K562 (cell line): ENCODE data around the gene VASH1. TPM values are rescaled to one million over a fixed set of nuclear protein-coding genes. Genes with fewer than 3 reads are reported as not detected.

Experiments used
- ATAC-seq: fragments of 200-7000 bp; cut with Tn5 transposase; 3 replicates; pipeline ENCODE4 v1.9.1; 2020; ENCODE audit warnings: moderate library complexity
- BruUV-seq: library from RNA; stranded (reverse); fragments of 400-500 nt; replicated peaks from 2 replicates; lab custom pipeline; 2021; lab: Mats Ljungman, UMichigan
- CTCF ChIA-PET: fragments of 300-600 bp; formaldehyde crosslinking; extraction: SDS; loops from one replicate; lab custom pipeline; 2021; ENCODE audit warnings: low intra/inter-chr PET ratio; lab: Yijun Ruan, JAX
- POLR2A ChIA-PET: fragments of 300-600, 350-650 bp; sonication (Branson Sonifier 250); formaldehyde crosslinking; extraction: SDS; loops from one replicate; lab custom pipeline; 2021; ENCODE audit warnings: antibody characterized with exemption, inconsistent platforms; lab: Yijun Ruan, JAX
- DNase-seq, 4 experiments: peaks; one replicate each; pipeline versions ENCODE4 v3.0.0 to v3.0.0-alpha.2; 2011 to 2018; ENCODE audit warnings: low spot score in 3 of 4, mixed read lengths in 3 of 4; ENCODE audit errors: extremely low read depth in 1 of 4
- FAIRE-seq: peaks from 2 replicates; lab custom pipeline; 2011; peaks lifted over from hg19 to GRCh38; lab: Jason Lieb, UNC
- H2AFZ ChIP-seq: 2 replicates; pipeline ENCODE4 v1.6.0; 2011; ENCODE audit warnings: low read depth, low read length, control low read depth, inconsistent platforms
- H3K27ac ChIP-seq: fragments of 200-600 bp; 3 replicates; pipeline ENCODE4 v1.8.0; 2011; ENCODE audit warnings: low read depth, mild to moderate bottlenecking, control low read depth, inconsistent platforms, low read length, moderate library complexity, mixed read lengths; ENCODE audit errors: extremely low read depth
- H3K27me3 ChIP-seq, 2 experiments: fragments of 300-600 bp in 1 of 2; 2 replicates in 1 of 2; 3 replicates in 1 of 2; pipeline versions ENCODE4 v1.6.0 to v1.8.0; 2011; ENCODE audit warnings: inconsistent platforms in 2 of 2, low read length in 2 of 2, mild to moderate bottlenecking in 1 of 2, mixed read lengths in 1 of 2, moderate library complexity in 1 of 2; ENCODE audit not compliant: control insufficient read depth in 2 of 2, insufficient read depth in 2 of 2
- H3K36me3 ChIP-seq: fragments of 300-600 bp; 3 replicates; pipeline ENCODE4 v1.8.0; 2011; ENCODE audit warnings: mild to moderate bottlenecking, low read length, inconsistent platforms; ENCODE audit not compliant: control insufficient read depth, insufficient read depth
- H3K4me1 ChIP-seq, 2 experiments: fragments of 200-600 bp in 1 of 2; replicated peaks in 1 of 2; 2 replicates in 1 of 2; 3 replicates in 1 of 2; pipeline versions ENCODE4 v1.5.1 to v1.8.0; 2011; ENCODE audit warnings: inconsistent platforms in 2 of 2, low read length in 2 of 2, mild to moderate bottlenecking in 1 of 2, mixed read lengths in 1 of 2, moderate library complexity in 1 of 2; ENCODE audit not compliant: control insufficient read depth in 2 of 2, insufficient read depth in 2 of 2
- H3K4me2 ChIP-seq: 2 replicates; pipeline ENCODE4 v1.6.1; 2011; ENCODE audit warnings: low read length, control low read depth, inconsistent platforms, mixed read lengths; ENCODE audit not compliant: insufficient read depth
- H3K4me3 ChIP-seq: fragments of 200-600 bp; sonication (generic), shearing (Covaris generic); 2 replicates; pipeline ENCODE4 v1.5.1; 2016; ENCODE audit warnings: control low read depth, inconsistent platforms
- H3K79me2 ChIP-seq: fragments of 200-600 bp; 3 replicates; pipeline ENCODE4 v1.8.0; 2011; ENCODE audit warnings: low read length, inconsistent platforms; ENCODE audit not compliant: control insufficient read depth, insufficient read depth
- H3K9ac ChIP-seq, 2 experiments: 2 replicates each; pipeline versions ENCODE4 v1.6.0 to v1.6.1; 2011; ENCODE audit warnings: low read depth in 2 of 2, low read length in 2 of 2, control low read depth in 1 of 2, inconsistent platforms in 1 of 2, mild to moderate bottlenecking in 1 of 2, mixed read lengths in 1 of 2; ENCODE audit not compliant: insufficient read depth in 1 of 2
- H3K9me1 ChIP-seq: one replicate; pipeline ENCODE4 v1.6.0; 2011; ENCODE audit warnings: inconsistent platforms, mild to moderate bottlenecking, low read length, moderate library complexity; ENCODE audit not compliant: control insufficient read depth, insufficient read depth
- H3K9me3 ChIP-seq: replicated peaks from 2 replicates; pipeline ENCODE4 v1.5.1; 2011; ENCODE audit warnings: low read depth, low read length, inconsistent platforms; ENCODE audit not compliant: control insufficient read depth, insufficient read depth
- H4K20me1 ChIP-seq: replicated peaks from 2 replicates; pipeline ENCODE4 v1.6.1; 2011; ENCODE audit warnings: low read length, inconsistent platforms, mixed read lengths; ENCODE audit not compliant: control insufficient read depth, insufficient read depth
- FOXA1 ChIP-seq: fragments of 450-650 bp; IDR thresholded peaks from 2 replicates; pipeline ENCODE4 v1.6.1; 2016; ENCODE audit warnings: mild to moderate bottlenecking, borderline replicate concordance
- XRCC4 ChIP-seq: IDR thresholded peaks from one replicate; pipeline ENCODE4 v1.6.1; 2011; ENCODE audit not compliant: insufficient read depth, insufficient read length; ENCODE audit errors: extremely low read depth
- ZNF41 ChIP-seq: fragments of 250-450 bp; sonication (Bioruptor Pico); conservative IDR thresholded peaks from 2 replicates; pipeline ENCODE4 v1.4.0; 2020; ENCODE audit warnings: mild to moderate bottlenecking
- ZNF740 ChIP-seq, 3 experiments: fragments of 200-800 bp in 1 of 3; sonication (Bioruptor generic) in 1 of 3; sonication (generic) in 1 of 3; formaldehyde crosslinking in 1 of 3; IDR thresholded peaks; 2 replicates each; pipeline versions ENCODE4 v1.6.1 to v1.8.0; 2016 to 2022; ENCODE audit warnings: mild to moderate bottlenecking in 2 of 3, missing compliant biosample characterization in 2 of 3, missing genetic modification characterization in 2 of 3, missing genetic modification reagents in 1 of 3
- WGBS: fragments of 100-300 bp; shearing (Covaris generic); methylation state at CpG from one replicate; pipeline ENCODE4 v1.1.6; 2016; ENCODE audit warnings: low coverage, mixed read lengths; ENCODE audit not compliant: insufficient coverage; ENCODE audit errors: missing lambda C conversion rate; 5-methylcytosine and 5-hydroxymethylcytosine counted together
- in situ Hi-C: fragments of 300-500 bp; cut with MboI; formaldehyde crosslinking; loops from 4 replicates; pipeline ENCODE4 v1.15.0; 2018; ENCODE audit warnings: inconsistent platforms, mixed read lengths
- intact Hi-C: fragments of 100-400 bp; cut with micrococcal nuclease; formaldehyde crosslinking; loops from 2 replicates; pipeline ENCODE4 v1.14.2; 2022
- polyA plus RNA-seq, 8 experiments: library from polyadenylated mRNA; depleted of rRNA in 4 of 8; stranded (reverse) in 5 of 8; unstranded in 3 of 8; fragments of >200 nt; fragmentation: Nextera tagmentation in 2 of 8; fragmentation: Illumina TruSeq in 1 of 8; extraction: Ambion mirVana in 2 of 8; extraction: Trizol in 1 of 8; gene quantifications; 2 replicates each; pipeline versions ENCODE4 v1.2.1 to v1.2.3, GENCODE V29; 2011 to 2014; ENCODE audit warnings: inconsistent platforms in 1 of 8, missing spikeins in 1 of 8
- total RNA-seq, 7 experiments: library from RNA; depleted of rRNA in 6 of 7; stranded (reverse); fragments of >200 nt in 6 of 7; fragmentation: Illumina TruSeq in 2 of 7; extraction: Trizol in 2 of 7; gene quantifications; 2 replicates each; pipeline versions ENCODE4 v1.2.1 to v1.2.3, GENCODE V29; 2011 to 2021; ENCODE audit warnings: low replicate concordance in 1 of 7

VASH1 gene
- total and polyA plus RNA-seq, 9 of the 15 experiments (the other 6 are each of a cell fraction or from before 2014, with no cell fraction given), result 0.01 to 0.43 (median 0.13) TPM; not detected in 1

DNA sequence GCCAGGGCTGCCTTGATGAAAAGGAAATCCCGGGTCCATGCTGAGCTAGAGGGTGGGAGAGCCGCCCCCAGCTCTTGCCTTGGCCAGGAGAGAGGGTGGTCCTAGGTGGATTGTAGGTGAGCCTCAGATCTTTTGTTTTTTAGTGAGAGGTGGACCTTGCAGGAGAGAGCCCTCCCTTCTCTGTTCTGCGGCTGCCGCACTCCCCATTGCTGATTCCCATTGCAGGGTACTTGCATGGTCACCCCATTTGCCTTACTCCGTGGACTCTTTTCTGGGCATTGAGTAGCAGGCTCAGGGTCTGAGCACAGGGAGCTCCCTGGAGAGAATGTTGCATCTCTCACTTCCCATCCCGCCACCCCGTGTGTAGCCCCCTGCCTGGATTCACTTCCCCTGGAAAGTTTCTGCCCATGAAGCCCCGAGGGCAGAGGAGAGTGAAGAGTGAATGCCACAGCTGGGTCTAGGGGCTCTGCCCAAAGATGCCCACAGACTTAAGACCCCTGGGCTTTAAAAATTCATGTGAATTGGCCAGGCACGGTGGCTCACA, 10.2 kb downstream of the VASH1 start:
- TF ChIP-seq ZNF41 (CRISPR knock-in tag) (no peak), ZNF740 (CRISPR knock-in tag; IDR thresholded peaks at IDR 0.05) (no peak), ZNF740 (tag; IDR thresholded peaks at IDR 0.05) (no peak), FOXA1 (no peak), XRCC4 (no peak)
- TF ChIP-seq, all 486 proteins: peak for 0
- Histone ChIP-seq H3K9me3 (no peaks in the 10 kb centered on the region), H3K4me2 (no peak overlapping the region), H3K27ac (no peak overlapping the region), H3K27me3 (no peaks in the 10 kb centered on the region), H3K9me1 (peaks cover 4% of the 10 kb centered on the region), H3K36me3 (no peaks in the 10 kb centered on the region), H3K4me3 (no peak overlapping the region), H2AFZ (no peak overlapping the region), H4K20me1 (no peaks in the 10 kb centered on the region), H3K79me2 (no peaks in the 10 kb centered on the region), H3K4me1 (peaks cover 39 to 55% of the 10 kb centered on the region in 2 experiments), H3K9ac (no peak overlapping the region)
- ChIA-PET POLR2A (interaction anchor here (1.1 kb wide), 1 partner anchor 10 kb away, joined by 5 read pairs; no protein-coding TSS in a partner anchor), CTCF (interaction anchor here (0.6 kb wide), 1 partner anchor 18 kb away, joined by 3 read pairs; no protein-coding TSS in a partner anchor)
- intact Hi-C loops, result no loop called here
- ATAC-seq (no peak), FAIRE-seq (no peak), DNase-seq (no peak)
- BruUV-seq, result no TSS peak
- WGBS, result 59% methylated on average over 8 of the region's 9 CpGs
- in situ Hi-C loops, result no loop called here
